GM18867 (cell line): Measurements from ENCODE around the gene ZNF107.
"Not testable (repeated sequence)": the region's sequence is repeated elsewhere in the genome, so short reads cannot be mapped to it uniquely, and the experiment has no call there.

Source experiments
- ATAC-seq: cut with Tn5 transposase; IDR thresholded peaks from one replicate; pipeline ENCODE4 v1.9.1; 2021; ENCODE audit warnings: mild to moderate bottlenecking, moderate library complexity; ENCODE audit not compliant: unreplicated experiment

ZNF107 gene

DNA sequence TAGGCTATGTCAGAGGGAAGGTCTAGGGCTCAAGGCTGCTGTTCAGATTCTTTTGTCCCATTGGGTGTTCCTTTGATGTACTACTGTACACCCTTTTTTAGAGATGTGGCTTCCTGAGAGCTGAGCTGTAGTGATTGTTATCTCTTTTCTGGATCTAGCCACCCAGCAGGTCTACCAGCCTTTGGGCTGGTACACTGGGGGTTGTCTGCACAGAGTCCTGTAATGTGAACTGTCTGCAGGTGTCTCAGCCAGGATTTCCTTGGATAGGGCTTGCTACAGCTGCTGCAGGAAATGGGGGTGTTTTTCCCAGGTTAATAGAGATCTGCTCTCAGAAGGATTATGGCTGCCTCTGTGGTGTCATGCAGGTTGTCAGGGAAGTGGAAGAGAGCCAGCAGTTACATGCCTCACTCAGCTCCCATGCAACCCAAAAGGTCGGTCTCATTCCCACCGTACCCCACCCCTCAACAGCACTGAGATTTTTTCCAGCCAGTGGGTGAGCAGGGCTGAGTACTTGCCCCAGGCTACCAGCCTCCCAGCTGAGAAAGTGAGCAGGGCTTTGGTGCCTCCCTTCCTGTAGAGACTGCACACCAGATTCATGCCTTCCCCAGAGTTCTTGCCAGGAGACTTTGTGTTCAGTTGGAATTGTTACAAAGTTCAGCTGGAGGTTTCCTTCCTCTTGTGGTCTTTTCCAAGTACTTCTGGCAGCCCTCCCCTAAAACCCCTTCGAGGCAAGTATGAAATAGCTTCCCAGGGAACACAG lies 63.3 kb downstream of the ZNF107 start:
- ATAC-seq, result no peak

DNA sequence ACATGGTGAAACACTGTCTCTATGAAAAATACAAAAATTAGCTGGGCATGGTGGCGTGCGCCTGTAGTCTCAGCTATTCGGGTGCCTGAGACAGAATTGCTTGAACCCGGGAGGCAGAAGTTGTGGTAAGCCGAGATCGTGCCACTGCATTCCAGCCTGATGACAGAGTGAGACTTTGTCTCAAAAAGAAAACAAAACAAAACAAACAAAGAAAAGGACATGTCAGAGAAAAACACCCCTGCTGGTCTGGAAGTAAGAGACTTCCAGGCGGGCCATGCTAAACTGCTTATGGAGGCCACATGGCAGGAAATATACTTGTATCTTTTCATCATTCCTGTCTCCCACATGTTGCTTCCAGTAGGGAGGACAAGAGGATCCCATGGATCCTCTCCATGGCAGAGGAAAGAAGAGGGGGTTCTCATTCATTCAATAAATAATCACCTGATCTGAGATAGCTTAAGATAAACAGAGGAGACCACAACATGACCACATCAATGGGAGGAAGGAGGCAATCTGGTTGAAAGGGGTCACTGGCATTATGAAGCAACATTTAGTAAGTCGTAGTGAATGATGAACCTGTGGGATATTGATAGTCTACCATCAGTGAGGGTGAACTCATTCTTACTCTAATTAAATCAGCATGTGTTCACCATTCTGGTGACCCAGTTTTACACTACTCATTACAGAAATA lies 67.8 kb downstream of the ZNF107 start:
- no peak for ATAC-seq

DNA sequence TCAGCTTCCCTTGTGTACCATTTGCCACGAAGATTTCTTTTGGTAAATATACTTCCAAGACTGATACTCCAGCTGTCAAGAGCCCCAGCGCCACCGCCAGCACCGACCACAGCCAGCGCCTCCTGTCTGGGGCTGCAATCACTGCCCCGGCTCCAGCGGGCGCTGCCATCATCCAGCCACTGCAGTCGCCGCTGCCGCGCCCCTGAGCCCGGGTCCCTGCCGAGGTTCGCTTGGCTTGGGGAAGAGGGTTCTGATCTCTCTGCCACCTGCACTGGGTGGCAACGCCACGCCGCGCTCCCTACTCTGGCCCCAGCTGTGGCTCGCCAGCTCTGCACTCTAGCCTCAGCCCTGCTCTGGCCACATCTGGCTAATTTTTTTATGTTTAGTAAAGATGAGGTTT lies 70.6 kb downstream of the ZNF107 start:
- ATAC-seq, result no peak

DNA sequence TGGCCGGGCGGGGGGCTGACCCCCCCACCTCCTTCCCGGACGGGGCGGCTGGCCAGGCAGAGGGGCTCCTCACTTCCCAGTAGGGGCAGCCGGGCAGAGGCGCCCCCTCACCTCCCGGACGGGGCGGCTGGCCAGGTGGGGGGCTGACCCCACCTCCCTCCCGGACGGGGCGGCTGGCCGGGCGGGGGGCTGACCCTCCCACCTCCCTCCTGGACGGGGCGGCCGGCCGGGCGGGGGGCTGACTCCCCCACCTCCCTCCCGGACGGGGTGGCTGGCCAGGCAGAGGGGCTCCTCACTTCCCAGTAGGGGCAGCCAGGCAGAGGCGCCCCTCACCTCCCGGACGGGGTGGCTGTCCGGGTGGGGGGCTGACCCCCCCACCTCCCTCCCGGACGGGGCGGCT lies 72.5 kb downstream of the ZNF107 start:
- ATAC-seq, result not testable (repeated sequence)

DNA sequence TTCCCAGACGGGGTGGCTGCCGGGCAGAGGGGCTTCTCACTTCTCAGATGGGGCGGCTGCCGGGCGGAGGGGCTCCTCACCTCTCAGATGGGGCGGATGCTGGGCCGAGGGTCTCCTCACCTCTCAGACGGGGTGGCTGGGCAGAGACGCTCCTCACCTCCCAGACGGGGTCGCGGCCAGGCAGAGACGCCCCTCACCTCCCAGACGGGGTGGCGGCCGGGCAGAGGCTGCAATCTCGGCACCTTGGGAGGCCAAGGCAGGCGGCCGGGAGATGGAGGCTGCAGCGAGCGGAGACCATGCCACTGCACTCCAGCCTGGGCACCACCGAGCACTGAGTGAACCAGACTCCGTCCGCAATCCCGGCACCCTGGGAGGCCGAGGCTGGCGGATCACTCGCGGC lies 73.0 kb downstream of the ZNF107 start:
- not testable (repeated sequence) for ATAC-seq

DNA sequence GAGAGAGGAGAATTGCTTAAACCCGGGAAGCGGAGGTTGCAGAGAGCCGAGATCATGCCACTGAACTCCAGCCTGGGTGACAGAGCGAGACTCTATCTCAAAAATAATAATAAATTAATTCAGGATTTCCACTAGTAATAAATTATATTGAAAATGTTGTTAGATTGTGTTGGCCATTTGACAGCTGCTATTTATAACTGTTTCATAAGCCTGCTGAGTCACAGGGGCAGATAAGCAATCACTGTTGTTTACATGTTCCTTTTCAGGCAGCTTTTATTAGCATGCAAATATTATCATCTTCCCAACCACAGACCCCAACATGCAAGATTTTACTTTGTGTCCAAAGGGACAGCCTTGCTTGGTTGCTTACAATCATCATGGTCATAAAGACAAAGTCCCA lies 78.7 kb downstream of the ZNF107 start:
- ATAC-seq, result no peak

DNA sequence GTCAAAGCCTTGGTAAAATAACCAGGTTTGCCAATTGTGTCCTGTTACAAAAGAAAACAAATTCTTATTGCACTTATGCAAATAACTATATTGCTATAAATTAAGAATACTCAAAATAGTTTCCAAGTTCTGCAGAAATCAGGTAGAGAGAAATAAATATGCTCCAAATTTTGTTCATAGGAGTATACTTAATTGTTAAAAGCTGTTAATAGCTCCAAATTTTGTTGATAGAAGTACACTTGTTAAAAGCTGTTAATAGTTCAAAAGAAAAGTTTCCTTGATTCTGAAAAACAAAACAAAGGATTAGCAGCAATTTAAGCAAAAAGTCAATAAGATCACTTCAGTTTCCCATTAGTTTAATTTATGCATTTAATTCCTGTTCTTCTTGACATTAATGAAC lies 81.9 kb downstream of the ZNF107 start:
- ATAC-seq, result no peak

DNA sequence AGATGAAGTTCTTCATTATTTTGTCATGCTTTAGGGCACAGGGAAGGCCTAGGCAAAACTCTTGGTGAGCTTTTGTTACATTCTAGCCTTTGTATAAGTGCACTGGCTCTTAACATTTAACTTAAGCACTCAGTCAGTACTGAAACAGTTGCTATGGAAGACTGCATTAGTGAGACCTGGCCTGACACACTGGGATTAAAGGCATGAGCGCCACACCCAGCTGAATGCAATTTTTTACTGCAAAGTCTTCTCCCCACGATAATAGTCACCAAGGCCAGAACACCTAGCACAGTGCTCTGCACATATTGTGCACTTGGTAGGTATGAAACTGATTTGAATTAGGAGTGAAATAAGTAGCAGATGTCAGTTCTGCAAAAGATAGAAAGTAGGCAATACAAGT lies 87.1 kb downstream of the ZNF107 start:
- ATAC-seq, result no peak

DNA sequence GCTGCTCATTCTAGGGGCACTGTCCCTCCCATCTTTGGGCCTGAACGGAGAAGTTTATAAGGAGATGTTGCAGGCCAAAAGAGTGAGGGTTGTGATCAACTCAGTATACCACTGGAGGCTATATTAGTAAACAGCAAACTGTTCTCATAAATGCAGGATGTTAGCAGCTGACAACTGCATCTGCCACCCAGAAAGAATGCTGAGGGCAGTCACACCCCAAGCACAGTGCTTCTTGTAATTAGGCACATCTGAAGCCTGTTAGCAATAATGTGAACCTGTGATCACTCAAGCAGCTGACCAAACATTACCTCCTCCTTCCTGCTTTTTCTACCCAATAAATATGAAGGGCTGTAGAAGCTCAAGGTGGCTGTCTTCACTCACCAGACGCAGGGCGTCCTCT lies 89.9 kb downstream of the ZNF107 start:
- ATAC-seq, result no peak

DNA sequence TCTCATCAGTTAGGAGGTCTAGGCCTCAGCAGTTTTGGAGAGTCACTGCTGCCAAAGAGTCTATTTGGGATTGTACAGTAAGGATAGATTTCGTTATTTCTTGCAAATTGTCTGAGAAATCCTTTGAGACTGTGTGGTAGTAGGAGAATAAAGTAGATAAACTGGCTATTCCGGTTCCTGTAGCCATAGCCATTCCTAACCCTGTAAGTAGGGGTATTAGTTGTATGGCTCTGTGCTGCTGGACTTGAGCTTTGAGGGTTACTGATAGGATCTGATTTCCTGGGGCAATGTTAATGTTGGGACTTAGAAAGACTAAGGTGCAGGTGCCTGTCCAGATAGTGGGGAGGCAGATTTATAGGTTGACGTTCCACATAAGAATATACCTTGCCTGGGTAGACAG lies 92.2 kb downstream of the ZNF107 start:
- ATAC-seq, result no peak
